Stimulated activated CD4-positive, alpha-beta T cell treated with anti-CD3 and anti-CD28 coated beads, Interleukin-4, amount 100 ng/mL, for 48 hours (primary cell): ENCODE results near the gene NTHL1.

ENCODE experiments used
- DNase-seq, 2 donors: peaks; one replicate each; pipeline ENCODE4 v3.0.0-alpha.2; 2020; ENCODE audit warnings: low read depth in 2 of 2

Gene NTHL1

DNA sequence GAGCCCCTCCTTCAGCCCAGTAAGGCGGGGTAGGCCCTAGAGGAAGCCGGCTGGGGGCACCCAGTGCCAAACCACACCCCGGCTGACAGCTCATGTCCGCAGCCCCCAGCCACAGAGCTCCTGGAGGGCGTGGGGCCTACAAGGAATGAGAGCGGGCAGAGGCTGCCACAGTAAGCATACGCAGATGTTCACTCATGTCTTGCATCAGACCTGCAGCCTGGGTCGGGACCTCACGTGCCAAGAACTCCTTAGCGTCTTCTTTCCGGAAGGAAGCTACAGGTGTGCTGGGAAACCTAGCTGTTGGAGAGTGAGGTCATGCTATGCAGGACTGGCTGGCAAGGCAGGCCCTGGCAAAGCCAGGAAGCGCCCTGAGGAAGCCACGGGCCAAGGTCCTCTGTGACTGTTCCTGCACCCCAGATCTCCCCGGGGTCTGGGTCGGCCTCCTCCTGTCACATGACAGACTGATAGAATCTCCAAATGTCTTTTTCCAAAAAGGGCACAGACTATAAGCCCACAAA lies 39.6 kb downstream of the NTHL1 start:
- no peak for DNase-seq

DNA sequence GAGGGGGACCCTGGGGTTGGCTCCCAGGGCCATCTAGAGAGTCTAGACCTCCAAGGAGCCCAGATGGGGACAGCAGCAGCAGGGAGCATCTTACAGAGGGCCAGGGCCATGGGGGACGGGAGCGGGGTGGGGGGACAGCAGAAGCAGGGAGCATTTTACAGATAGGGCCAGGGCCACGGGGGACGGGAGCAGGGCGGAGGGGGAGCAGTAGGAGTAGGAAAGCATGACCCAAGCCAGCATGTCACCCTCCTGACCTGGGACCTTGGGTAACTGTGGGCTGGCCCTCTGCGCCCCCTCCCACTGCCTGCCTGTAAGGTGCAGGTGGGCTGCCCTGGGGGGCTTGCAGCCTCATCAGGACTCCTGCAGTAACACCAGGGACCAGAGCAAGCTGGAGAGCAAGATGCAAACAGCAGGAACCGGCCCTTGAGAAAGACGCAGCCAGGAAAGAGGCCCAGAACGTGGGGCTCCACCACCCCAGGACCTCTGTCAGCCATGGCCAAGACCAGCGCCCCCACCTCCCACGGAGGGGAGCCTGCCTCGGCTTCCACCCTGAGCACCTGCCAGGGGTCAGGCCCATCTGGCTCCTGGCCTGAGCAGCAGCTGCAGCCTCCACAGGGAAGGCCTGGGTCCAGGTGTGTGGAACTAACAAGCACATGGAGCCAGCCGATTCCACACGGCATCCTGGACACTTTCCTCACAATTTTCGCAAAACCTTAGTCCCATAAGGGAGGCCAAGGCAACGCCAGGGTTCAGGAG lies 40.4 kb downstream of the NTHL1 start:
- DNase-seq: no peak

DNA sequence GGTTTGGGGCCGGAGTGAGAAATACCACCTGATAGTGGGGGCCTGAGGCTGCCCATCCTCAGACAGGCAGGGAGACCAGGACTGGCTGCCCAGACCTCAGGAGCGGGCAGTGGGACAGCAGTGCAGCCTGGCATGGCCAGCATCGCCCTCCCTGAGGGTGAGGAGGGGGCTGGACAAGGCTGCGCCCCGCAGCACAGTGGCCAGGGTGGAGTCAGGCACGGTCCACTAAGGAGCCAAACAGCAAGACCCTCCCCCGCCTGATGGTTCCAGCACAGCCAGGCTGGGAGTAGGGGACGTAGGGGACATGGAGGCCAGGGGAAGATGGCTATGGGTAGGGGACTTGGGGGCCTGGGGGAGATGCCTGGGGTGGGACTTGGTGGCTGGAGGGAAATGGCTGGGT lies 41.3 kb downstream of the NTHL1 start:
- no peak for DNase-seq

DNA sequence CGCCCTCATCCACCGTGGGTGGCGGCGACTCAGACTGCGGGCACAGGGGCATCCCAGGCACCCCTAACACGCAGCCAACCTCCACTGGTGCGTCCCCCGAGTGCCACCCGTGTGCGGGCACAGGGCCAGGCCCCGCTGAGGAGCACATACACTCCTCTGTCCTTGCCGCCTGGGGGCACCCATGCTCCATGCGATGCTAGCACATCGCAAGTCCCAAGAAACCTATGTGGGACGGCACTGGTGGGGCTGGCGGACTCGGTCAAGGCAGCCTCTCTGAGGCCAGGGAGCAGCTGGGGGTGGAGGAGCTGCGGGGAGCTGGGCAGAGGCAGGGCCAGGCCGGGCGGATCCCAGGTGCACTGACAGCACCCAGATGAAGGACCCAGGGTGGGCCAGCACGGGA lies 42.0 kb downstream of the NTHL1 start:
- DNase-seq: no peak

DNA sequence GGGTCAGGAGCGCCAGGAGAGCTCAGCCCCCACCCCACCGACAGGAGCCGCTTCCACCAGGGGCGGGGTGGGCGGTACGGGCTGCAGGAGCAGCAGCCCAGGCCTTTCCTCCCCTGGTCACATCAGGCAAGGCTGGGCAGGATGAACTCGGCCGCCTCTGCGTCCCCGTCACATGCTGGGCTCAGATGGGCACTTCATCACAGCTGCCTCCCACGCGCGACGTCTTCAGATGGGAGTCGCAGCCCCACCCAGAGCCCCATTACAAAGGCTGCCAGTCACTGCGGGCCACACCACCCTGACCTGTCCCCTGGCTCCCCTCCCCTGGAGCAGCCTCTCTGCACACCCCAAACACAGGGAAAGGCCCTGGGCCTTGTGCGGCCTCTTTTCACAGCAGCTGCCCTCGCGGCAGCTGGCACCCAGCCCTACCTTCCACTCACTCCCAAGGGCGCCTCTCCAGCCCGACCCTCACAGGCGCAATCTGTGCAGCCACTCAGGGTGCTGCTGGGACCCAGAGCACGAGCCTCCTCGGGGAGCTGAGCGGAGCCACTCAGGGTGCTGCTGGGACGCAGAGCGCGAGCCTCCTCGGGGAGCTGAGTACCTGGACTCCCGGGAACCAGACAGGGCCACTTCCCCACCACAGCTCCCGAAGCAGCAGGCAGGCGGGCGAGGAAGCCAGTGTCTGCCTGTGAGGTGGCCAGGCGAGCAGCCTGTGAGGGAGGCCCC lies 42.7 kb downstream of the NTHL1 start:
- no peak for DNase-seq

DNA sequence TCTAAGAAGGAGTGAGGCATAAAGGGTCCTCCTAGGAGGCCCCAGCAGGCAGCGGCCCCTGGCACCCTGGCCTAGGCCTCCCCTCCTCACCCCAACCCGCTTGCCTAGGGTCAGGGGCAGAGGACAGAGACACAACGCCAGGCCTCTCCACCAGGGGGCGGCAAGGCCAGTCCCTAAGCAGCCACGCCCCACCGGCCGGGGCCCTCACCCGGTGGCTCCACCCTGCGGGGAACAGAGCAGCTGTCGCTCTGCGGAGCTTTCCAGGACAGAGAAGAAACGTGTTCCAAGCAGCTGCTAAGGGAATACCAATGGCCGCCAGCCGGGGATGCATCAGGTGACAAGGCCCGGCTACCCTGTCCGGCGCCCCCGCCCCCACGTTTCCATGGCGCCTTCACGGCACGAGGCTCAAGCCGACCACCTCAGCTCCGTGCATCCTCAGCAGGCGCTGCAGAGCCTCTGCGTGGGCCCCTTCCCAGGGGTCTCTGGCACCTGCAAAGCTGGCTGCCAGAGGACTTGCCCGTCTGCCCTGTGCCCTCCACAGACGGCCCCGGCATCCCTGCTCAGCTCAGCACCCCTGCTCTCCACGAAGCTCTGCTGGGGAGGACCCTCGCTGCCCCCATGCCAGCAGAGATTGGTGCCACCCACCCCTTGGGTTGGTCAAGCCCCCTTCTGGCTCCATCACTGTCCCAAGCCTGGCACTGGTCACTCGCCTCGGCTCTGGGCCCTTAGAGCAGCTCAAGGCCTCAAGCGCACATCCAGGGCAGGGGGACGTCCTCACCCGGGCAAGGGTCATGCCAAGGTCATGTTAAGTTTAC lies 43.6 kb downstream of the NTHL1 start:
- peak; percentile 89 to 93 for DNase-seq

DNA sequence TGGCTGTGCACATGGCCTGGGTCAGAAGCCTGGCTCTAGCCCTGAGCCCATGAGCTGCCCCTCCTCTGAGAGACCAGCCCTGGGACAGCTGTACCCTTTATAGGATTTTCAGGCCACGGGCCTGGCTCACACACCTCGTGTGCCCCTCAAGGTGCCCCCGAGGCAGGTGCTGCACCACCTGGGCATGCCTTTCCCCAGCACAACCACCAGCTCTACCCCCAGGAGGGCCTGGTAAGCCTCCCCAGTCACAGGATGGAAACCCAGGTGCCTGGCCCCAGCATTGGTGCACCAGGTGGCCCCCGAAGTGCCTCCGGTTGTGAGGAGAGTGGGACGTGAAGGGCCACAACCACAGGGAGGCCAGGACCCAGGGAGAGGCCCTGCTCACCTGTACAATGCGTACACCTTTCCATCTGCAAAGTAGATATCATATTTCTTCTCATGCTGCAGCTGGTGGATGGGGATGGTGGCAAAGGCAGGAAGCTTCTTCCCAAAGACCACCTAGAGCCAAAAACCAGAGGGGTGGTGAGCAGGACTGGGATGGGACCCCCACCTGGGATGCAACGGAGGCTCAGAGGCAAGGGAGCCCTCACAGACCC lies 44.3 kb downstream of the NTHL1 start:
- DNase-seq: no peak

DNA sequence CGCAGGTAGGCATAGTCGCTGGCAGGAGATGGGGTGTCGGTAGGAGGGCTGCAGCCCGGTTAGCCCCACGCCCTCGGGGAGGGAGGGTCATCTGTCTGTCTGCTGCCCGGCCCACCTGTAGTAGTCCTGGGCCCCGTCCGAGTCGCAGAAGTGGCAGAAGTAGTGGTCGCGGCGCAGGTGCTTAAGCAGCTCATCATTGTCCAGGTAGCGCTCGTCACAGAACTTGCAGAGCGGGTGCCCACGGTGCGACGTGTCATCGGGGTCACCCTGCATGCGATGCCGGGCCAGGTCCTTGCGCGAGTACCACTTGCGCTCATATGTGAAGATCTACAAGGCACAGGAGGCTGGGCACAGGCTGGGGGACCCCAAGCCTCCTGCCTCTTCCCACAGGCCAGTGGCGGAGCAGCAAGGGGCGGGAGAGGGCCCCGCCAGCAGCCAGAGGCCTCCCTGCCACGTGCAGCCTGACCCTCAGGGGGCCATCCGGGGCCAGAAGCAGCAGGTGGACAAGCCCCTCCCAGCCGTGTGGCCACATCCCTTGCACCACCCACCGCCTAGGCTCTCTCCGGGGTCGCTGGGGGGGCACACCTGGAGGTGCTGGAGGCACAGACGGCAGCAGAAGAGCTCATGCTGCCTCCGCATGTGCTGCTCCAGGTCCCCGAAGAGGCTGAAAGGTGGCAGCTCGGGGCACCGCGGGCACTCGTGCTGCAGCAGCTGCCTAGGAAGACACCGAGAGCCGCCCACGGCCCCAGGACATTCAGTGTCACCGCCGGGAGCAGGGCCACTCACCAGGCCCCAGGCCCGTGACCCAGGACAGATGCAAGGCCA lies 45.0 kb downstream of the NTHL1 start:
- no peak for DNase-seq

DNA sequence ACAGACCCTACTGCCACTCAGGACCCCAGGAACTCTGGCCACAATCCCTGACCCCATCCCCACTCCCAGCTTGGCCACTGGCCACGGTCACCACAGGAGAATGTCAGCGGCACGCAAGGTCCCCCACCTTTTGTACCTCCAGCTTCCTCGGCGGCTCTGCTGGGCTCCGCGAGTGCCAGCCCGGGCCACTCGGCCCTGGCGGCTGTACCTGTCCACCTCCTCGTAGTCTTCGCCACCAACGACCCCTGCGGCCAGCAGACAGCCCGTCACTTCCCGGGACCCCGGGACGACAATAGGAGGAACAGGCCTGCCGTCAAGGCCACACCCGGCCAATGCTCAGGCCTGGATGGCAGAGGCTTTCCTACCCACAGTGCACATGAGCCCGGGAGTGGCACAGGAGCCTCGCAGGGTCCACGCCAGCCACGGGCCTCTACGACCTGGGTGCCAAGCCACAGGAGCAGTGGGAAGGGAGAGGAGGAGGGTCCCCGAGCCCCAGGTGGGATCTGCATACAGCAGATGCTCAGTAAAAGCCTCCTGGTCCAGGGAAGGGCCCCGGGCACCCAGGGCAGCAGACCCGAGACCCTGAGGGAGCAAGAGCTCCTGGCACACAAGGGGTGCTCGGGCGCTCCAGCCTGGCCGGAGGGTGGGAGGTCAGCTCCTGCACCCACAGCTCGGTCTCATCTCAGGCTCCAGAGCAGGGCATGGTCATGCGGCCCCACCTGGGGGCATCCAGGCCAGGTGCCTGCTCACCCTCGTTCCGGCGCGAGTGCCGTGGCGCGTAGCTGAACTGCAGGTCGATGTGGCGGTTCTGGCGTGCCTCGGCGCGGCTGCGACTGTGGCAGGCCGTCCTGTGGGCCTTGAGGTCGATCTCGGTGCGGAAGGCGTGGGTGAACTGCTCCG lies 45.9 kb downstream of the NTHL1 start:
- DNase-seq: no peak

DNA sequence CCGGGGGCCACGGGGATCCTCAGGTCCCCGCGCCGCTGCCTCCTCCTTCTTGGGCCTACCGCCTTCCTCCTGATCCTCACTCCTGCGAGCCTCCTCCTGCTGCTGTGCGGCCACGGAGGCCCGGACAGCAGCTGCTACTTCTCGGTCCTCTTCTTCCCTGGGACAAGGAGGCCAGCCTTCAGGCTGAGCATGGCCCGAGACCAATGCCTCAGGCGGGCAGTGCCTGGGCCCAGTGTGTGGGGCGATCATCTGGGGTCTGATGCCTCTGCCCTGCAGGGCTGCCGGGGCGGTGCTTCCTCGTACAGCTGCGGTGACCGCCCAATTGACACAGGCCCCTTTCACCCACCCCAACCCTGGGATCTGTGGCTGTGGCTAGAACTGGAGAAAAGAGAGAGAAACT lies 46.6 kb downstream of the NTHL1 start:
- no peak for DNase-seq

DNA sequence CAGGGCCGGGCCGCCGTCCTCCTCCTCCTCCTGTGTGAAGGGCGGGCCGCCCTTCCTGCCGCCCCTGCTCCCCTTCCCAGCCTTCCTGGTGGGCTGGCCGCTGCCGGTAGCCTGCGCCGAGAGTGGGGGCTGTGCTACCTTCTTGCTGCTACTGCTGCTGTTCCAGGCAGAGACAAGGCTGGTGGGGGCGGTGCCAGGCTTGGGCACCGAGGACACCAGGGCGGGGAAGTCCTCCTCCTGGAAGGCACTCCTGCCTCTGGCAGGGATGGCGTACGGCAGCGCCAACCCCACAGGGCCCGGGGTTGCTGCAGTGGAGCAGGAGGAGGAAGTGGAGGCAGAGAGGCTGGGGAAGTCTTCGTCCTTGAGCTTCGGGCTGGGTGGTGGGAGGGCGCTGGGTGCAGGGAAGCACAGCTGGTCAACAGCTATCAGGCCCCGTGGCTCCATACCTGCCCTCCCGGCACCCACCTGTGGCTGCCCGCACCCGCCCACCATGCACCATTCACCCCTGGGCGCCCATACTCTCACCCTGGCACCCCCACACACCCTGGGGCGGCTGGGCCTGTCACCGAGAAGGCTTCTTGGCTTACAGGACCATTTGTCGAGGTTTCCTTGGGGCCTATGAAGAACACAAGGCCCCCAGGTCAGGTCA lies 47.6 kb downstream of the NTHL1 start:
- no peak for DNase-seq

DNA sequence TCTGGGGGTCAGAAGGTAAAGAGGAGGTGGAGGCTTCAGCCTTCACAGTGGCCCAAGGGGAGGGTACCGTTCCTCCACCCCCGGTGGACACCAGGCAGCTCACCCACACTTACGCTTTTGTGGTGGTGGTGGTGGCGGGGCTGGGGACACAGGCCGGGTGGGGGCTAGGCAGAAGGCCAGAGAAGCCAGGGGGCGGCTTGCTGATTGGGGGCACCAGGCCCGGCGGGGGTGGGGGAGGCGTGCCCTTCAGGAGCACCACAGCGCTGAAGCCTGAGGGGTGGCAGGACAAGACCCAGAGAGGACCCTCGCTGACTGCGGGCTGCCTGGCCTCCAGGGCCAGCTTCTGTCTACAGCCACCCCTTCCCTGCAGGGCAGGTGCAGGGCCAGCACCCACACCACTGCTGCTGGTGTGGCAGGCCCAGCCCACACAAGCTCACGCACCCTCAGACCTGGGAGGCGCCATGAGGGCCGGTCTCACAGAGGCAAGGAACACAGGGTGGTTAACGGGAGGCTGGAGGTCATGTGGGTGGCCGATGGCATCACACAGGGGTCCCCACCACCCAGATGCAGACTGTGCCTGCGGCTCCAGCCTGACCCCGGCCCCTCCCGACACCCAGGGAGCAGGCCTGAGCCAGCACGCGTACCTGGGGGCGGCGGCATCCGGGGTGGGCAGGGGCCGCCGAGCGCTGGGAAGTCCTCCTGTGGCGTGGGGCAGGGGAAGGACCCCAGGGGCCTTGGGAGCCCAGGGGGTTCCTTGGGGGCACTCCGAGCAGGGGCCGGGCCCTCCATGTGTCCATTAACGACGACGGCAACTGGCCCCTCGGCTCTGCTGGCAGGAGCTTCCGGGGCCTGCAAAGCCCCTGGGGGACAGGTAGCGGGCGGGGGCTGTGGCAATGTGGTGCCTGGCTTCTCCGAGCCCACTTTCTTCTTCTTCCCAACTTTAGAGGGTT lies 48.5 kb downstream of the NTHL1 start:
- DNase-seq: no peak

DNA sequence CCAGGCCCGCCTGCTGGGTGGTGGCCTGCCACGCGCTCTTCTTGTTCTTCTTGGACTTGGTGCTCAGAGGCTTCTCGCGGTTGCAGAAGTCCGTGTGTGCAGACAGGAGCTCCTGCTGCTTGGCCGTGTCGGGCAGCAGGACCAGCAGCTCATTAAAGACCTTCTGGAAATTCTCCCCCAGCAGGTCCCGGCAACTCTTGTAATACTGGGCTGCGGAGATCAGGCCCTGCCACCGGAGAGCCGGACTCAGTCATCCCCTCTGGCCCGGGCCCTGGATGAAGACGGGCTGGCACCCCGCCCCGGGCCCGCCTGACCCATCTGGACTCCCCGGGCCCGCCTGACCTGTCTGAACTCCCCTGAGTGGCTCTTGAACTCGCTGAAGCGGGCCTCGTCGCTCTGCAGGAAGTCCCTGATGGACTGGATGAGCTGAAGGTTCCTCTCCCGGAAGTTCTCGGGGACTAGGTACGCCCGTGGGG lies 49.2 kb downstream of the NTHL1 start:
- DNase-seq: no peak

DNA sequence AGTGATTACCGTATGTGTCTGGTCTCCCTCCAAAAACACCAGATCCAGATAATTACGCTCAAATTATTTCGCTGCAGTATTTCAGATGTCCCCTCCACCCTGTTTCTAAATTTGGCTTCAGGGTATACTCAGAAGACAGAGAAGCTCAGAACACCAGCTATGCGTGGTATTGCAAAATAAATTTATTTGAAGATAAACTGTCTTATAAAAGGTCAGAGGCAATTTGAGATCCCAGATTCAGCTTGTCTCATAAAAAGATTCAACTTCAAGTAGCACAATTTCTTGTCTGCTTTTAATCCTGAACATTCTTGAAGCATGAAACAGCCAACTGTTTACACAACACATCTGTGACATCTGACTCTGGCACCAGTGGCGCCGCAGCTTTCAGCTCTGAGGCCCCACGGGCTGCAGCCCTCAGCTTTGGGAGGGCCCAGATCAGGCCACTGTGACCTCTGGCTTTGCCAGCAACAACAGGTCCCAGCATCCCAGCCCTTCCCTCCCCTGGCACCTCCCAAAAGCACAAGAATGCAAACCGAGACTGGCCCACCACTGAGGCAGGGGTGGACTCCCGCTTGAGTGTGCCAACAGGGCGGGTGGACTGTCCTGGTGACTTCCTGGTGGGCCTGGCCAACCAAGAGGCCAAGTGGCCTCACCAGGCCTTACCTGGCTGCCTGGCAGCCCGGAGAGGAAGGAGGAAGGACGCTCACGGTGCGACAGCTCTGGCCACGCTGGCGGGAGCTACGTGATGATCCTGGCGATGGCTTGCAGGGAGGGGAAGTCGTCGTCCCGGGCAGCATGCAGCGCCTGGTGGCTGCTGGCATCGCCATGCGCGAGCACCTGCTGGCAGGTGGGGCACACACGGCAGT lies 49.9 kb downstream of the NTHL1 start:
- no peak for DNase-seq

DNA sequence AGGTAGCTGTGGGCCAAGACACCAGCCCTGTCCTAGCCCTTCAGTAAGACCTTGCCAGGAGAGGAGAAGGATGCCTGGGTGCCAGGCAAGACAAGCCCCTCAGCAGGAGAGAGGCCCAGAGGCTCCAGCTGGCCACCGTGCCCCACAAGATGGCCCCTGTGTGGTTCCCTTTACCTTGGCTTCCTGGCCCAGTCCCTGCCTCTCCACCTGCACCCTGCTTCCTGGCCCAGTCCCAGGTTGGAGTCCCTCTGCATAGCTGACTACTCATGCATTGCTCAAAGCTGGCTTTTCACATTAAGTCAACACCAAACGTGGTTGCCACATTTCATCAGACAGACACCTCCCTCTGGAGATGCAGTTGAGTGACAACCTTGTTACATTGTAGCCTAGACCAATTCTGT lies 53.9 kb downstream of the NTHL1 start:
- DNase-seq: no peak

DNA sequence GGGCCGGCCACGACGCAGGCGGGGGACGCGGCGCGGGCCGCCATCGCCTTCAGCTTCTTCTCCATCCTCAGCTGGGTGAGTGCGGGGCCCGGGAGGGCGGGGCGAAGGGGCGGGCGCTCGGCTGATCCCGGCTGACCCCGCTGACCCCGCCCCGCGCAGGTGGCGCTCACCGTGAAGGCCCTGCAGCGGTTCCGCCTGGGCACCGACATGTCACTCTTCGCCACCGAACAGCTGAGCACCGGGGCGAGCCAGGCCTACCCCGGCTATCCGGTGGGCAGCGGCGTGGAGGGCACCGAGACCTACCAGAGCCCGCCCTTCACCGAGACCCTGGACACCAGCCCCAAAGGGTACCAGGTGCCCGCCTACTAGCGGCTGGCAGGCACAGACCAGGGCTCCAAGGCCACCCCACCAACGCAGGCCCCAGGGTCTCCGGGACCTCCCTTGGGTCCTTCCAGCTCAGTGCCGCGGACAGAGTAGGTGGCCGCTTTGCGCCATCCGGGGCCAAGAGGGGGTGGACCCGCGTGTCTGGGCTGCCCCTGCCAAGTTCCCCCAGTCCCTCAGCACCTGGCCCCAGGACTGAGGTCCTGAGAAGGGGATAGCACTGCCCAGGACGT lies 54.8 kb downstream of the NTHL1 start:
- DNase-seq: no peak
